GM18499 (cell line): ENCODE results near the gene FCRLA.
"Not testable (repeated sequence)": the region's sequence is repeated elsewhere in the genome, so short reads cannot be mapped to it uniquely, and the experiment has no call there.

Source experiments
- ATAC-seq: cut with Tn5 transposase; IDR thresholded peaks from one replicate; pipeline ENCODE4 v1.9.1; 2021; ENCODE audit warnings: moderate number of reproducible peaks; ENCODE audit not compliant: insufficient read depth, unreplicated experiment

Gene FCRLA, protein sequence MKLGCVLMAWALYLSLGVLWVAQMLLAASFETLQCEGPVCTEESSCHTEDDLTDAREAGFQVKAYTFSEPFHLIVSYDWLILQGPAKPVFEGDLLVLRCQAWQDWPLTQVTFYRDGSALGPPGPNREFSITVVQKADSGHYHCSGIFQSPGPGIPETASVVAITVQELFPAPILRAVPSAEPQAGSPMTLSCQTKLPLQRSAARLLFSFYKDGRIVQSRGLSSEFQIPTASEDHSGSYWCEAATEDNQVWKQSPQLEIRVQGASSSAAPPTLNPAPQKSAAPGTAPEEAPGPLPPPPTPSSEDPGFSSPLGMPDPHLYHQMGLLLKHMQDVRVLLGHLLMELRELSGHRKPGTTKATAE

DNA sequence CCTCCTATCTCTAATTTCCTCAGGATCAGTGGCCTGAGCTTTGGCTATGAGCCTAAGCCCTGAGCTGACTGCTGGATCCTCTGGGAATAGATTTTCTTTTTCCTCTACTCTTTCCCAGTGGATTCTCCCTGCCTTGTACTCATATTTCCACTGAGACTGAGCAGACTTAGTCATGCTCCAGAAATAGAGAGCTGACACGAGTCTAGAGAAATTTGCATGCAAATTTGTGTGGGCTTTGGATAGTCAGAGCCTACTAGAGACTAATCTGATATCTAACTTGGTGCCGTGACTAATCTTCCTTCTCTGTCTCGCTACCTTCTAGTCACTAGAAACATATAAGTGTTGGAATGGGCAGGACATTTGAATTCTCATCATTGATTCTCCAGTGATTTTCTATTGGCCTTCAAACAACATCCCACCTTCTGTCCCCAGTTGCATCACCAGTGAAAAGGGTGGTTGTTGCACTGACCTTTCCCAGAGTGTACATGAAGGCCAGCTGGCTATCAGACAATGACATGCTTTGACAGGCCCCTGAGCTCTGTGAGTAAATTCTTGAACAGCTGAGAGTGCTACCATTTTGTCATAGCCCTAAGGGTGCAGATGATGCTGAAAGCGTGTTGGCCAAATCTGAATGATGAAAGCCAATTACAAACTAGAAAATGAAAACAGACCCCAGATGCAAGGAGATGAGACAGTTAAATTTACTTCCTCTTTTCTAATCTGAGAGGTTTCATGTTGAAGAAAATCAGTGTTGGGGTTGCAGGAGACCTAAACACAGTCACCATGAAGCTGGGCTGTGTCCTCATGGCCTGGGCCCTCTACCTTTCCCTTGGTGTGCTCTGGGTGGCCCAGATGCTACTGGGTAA, at the start of gene FCRLA:
TSS of gene FCRLA (plus strand) at position 748 of the 866 bp plus-strand sequence. CDS start at position 784, 36 bp downstream.
- peak; percentile 42 for ATAC-seq

- not testable (repeated sequence) for ATAC-seq
Observed at GRCh38 chr1:161658524-161658923, 48.5 kb upstream of the FCRLA start.

DNA sequence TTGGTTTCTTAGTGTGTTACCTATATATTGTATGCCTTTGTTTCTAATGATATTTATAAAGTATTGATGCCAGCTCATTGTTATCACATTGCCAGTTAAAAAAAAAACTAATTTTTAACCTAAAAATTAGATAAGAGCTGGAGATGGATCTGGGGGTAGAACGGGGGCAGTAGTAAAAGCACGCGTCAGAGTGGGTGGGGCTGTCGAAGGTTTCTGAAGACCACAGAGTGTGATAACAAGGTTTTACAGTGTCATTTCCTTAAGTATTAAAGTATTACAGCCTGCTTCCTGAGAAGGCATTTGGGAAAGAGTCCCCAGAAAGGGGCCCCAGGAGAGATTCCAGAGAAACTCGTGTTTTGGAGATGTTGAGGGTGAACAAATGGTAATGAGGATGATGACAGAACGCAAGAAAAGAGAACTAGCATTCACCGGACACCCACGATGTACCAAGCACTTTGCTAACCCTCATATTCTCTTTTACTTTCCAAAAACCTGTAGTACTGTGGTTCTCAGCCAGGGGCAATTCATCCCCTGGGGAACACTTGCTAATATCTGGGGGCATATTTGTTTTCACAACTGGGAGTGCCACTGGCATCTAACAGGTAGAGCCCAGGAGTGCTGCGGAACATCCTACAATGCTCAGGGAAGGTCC, 45.2 kb upstream of the FCRLA start:
- ATAC-seq, result not testable (repeated sequence)

DNA sequence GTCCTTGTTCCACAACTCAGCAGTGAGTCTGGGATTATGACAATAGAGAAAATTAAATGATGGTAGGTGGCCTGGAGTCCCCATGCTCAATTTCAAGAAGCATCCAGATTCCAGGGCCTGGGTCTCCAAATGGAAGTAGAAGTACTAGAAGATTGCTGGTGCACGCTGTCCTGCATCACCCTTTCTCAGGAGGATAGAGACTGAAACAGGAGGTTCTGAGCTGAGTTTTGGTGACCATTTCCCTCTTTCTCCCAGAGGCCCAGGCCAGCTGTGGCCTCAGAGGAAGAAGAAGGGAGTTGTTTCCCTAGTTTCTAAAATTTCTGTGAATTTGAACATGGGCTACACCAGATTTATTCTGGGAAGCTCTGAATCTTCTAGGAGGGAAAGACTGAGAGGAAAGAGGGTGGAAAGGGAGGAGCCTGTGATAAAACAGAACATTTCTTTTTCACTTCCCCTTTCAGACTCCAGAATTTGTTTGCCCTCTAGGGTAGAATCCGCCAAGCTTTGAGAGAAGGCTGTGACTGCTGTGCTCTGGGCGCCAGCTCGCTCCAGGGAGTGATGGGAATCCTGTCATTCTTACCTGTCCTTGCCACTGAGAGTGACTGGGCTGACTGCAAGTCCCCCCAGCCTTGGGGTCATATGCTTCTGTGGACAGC, 44.2 kb upstream of the FCRLA start, which contains the start of gene FCGR2B:
TSS of gene FCGR2B (plus strand) at position 460 of the 656 bp plus-strand sequence. CDS start at position 559, 99 bp downstream.
- ATAC-seq, result peak; percentile 44

DNA sequence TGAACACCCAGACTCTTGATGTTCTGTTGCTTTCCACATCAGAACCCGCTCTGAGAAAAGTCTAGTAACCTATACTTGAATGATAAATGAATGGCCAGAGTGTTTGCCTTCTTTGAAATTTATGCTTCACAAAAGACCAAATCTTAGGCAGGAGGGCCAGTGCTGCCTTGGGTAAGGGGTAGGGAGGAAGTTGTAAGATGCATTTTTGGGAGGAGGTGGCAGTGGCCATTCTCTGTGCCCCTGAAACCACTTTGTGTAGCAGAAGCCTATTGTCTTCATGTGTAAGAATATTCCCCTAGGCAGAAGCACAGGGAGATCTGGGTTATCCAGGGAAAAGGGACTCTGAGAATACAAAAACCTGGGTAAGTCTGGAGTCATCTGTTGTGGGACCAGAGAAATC, 43.5 kb upstream of the FCRLA start:
- not testable (repeated sequence) for ATAC-seq

DNA sequence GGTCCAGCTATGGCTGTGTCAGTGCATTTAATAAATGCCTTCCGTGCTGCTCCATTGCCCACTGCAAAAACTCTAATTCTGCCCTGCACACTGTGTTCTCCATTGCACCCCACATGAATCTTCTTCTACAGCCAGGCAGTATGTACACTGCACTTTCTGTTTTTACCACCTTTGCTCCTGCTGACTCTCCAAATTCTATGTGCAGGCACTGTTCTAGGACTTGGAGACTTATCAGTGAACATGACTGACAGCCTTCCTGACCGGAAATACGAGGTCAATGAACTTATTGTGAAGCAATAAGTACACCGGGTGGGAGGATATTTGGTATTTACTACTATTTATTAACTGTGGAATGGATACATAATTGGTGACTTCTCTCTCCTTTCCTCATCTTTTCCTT, 42.3 kb upstream of the FCRLA start:
- not testable (repeated sequence) for ATAC-seq

DNA sequence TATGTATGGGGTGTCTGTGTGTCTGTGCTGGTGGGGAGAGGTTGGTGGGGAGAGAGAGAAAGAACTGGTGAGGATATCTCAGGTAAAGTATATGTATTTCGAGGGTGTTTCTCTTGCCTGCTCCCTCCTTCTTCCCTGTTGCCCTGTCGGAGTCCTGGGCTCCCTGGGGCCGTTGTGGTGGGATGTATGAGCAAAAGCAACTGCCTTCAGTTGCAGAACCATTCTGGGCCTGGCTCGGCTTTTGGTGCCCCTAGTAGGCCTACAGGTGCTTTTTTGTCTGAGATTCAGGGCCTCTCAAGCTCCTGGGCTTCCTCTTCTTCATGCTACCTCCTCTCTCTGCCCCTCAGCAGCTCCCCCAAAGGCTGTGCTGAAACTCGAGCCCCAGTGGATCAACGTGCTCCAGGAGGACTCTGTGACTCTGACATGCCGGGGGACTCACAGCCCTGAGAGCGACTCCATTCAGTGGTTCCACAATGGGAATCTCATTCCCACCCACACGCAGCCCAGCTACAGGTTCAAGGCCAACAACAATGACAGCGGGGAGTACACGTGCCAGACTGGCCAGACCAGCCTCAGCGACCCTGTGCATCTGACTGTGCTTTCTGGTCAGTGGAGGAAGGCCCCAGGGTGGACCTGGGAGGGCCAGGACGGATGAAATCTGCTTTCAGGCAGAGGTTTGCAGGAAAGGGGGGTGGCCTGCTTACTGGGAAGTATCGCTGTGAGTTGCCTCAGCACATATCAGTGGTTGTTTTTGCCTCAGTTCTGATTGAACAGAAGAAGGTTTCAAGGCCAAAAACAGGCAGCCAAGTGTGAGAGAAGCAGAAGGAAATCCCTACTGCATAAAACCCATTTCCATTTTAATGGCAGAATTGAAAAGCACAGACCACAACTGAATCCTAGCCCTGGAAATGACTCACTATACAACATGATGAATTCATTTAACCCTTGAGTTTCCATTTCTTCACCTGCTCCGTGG, 35.7 kb upstream of the FCRLA start:
- not testable (repeated sequence) for ATAC-seq

- not testable (repeated sequence) for ATAC-seq
Observed at GRCh38 chr1:161673437-161673836, 33.6 kb upstream of the FCRLA start.

DNA sequence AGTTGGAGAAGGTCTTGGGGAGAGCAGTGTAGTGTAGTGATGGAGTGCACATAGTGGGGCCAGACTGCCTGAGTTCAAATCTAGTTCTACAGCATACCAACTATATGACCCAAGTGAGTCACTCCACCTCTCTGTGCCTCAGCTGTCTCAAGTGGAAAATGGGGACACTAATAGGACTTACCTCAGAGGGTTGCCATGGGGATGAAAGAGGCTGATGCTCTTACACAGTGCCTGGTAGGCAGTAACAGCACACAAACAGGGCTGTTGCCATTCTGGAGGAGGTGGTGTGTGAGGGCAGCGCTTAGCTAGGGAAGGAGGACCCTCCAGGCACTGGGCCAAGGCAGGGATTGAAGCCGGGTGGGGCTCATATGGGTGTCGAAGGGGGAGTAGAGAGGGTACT, 32.6 kb upstream of the FCRLA start:
- not testable (repeated sequence) for ATAC-seq

DNA sequence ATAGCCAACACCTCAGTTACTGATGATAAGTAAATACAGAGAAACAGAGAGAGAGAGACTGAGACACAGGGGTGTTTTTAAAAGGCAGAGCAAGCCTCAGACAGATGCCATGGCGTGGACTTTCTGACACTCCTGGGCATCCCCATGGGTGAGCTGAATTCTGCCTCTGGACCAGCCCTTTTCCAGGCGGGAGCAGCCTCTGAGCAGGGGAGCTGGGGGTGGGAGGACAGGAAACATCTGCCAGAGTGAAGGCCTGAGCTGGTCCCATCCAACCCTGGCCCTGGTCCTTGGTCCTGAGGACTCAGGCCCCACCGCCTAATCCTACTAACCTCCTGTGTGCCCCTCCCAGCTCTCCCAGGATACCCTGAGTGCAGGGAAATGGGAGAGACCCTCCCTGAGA, 32.1 kb upstream of the FCRLA start:
- not testable (repeated sequence) for ATAC-seq

- ATAC-seq, result no peak
Observed at GRCh38 chr1:161676441-161676840, 30.6 kb upstream of the FCRLA start.

DNA sequence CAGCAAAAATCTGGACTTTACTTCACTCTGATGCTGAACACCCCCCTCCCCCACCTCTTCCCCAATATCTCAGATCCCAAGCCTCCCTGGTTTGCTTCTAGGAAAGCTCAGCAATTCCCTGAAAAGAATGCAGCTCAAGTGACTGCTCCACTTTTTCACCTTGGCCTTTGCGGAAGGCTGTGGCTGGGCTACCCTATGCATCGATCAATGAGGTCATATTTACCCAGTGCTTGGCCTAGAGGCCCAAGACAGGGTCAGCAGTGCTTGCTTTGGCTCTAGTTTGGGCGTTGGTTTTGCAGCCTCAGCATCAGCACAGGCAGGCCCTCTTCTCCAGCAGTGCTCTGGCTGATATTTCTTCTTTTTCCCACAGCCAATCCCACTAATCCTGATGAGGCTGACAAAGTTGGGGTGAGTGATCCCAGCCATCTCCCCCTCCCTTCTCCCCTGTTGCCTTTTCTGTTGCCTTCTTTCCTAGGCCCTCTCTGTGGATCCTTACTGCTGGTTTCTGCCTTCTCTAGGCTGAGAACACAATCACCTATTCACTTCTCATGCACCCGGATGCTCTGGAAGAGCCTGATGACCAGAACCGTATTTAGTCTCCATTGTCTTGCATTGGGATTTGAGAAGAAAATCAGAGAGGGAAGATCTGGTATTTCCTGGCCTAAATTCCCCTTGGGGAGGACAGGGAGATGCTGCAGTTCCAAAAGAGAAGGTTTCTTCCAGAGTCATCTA, 29.9 kb upstream of the FCRLA start:
- ATAC-seq, result no peak

- ATAC-seq, result no peak
Observed at GRCh38 chr1:161678500-161678899, 28.5 kb upstream of the FCRLA start.

DNA sequence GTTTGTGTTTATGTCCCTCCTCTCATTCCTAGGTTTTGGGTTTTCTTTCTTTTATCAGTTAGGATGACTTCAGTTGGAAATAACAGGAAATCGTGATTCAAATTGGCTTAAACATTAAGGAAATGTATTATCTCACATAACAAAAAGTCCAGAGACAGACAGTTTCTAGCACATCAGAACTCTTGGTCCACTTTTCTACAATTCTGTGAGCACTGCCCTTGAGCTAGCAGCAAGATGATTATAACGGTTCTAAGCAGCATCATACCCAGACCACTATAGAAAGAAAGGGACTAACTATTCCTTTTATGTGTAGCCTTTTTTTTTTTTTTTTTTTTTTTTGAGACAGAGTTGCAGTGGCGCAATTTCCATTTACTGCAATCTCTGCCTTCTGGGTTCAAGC, 25.1 kb upstream of the FCRLA start:
- no peak for ATAC-seq

- ATAC-seq, result no peak
Observed at GRCh38 chr1:161688946-161689345, 18.1 kb upstream of the FCRLA start.

- no peak for ATAC-seq
Observed at GRCh38 chr1:161691846-161692245, 15.2 kb upstream of the FCRLA start.

GRCh38 chr1:161693020-161693712, 13.9 kb upstream of the FCRLA start:
- ATAC-seq, result not testable (repeated sequence)

DNA sequence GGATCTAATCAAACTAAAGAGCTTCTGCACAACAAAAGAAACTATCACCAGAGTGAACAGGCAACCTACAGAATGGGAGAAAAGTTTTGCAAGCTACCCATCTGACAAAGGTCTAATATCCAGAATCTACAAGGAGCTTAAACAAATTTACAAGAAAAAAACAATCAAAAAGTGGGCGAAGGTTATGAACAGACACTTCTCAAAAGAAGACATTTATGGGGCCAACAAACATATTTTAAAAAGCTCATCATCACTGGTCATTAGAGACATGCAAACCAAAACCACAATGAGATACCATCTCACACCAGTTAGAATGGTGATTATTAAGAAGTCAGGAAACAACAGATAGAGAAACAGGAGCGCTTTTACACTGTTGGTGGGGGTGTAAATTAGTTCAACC, 8.7 kb upstream of the FCRLA start:
- not testable (repeated sequence) for ATAC-seq
